HPDE6-E6E7 (cell line): ENCODE results near the gene VPS37B.
"Not testable (repeated sequence)": the region's sequence is repeated elsewhere in the genome, so short reads cannot be mapped to it uniquely, and the experiment has no call there.

Experiments used
- DNase-seq: peaks from one replicate; pipeline ENCODE4 v3.0.0; 2011; ENCODE audit warnings: missing footprints; ENCODE audit errors: extremely low spot score

The VPS37B gene

DNA sequence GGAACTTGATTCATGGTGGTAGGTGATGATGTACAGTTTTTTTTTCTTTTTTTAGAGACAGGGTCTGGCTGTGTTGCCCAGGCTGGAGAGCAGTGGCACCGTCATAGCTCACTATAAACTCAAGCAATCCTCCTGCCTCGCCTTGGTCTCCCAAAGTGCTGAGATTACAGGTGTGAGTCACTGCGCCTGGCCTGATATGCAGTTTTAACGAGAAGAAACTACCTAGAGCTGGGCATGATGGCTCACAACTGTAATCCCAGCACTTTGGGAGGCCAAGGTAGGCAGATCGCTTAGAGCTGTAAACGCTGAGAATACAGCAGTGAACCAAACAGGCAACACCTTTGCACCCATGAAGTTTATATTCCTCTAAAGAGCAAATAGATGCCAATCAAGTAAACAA lies 13.0 kb upstream of the VPS37B start:
- no peak for DNase-seq

DNA sequence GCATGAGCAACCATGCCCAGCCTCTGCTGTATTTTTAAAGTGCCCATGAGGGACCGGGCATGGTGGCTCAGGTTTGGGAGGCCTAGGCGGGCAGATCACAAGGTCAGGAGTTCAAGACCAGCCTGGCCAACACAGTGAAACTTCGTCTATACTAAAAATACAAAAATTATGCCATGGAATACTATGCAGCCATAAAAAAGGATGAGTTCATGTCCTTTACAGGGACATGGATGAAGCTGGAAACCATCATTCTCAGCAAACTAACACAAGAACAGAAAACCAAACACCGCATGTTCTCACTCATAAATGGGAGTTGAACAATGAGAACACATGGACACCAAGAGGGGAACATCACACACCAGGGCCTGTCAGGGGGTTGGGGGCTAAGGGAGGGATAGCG lies 9.3 kb upstream of the VPS37B start:
- not testable (repeated sequence) for DNase-seq

DNA sequence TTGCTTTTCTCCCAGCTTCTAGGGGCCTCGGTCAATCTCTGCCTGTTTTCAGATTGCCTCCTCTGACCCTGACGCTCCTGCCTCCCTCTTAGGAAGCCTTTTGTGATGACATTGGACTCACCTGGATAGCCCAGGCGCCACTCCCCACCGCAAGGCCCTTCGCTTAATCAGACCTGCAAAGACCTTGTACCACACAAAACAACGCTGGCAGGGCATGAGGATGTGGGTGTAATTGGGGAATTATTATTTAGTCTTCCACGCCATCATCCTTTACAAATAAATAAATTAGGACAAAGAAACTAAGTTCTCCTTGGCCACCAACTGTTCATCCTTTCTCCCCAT lies 7.7 kb upstream of the VPS37B start:
- DNase-seq = no peak

DNA sequence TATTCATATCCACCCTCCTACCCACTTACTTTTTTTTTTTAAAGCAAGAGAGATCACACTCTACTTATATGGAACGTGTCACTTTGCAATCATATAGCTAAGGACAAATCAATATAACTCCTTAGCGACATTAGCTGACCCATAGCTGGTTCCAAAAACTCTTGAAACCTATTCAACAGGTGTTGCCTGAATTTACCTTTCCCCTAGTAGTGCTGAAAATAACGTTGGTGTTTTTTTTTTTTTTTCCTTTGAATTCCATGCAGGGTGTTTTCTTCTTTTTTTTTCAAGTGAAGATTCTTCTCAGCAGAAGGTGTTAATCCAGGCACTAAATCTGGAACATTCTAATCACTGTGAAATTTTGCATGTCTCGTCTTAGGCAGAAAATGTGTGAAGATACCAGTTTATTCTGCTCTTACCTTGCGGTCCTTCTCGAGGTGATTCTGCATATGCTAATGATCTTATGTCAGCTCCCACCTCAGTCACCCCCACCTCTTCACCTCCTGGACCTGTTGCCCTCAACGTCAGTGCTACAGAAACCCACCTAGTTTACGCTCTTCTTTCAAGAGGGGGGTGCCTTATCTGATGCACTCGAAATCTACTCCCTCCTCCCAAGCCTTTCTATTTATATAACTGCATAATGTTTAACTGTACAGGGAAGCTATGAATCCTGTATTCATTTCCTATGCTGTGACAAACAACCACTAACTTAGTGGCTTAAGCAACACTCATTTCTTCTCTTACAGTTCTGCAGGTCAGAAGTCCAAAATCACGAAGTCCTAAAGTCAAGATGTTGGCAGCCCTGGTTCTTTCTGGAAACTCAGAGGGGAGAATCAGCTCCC lies 7.1 kb upstream of the VPS37B start:
- no peak for DNase-seq

DNA sequence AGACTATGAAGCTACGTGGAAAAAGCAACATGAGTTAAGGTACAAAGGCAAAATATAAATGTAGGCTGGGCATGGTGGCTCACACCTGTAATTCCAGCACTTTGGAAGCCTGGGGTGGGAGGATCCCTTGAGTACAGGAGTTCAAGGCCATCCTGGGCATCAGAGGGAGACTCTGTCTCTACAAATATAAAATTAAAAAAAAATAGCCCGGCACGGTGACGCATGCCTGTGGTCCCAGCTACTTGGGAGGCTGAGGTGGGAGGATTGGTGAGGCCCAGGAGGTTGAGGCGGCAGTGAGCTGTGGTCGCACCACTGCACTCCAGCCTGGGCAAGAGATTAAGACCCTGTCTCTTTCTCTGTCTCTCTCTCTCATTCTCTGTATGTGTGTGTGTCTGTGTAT lies 4.0 kb upstream of the VPS37B start:
- DNase-seq = no peak

DNA sequence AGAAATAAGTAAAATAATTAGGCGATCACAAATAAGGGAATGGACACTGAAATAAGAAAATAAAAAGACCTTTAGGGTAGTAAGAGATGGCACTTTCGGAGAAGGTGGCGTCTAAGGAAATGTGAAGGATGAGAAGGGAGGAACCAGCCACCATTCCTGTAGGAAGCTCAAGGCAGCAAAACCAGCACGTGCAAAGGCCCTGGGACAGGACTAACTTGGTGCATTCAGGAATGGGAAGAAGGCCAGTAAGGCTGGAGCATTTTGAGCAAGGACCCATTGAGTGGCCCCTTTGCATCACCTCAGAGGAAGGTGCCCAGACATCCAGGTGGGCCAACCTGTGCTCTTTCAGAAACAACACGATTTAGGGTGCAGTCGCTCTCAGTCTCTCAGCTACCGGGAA lies 738 bp upstream of the VPS37B start:
- no peak for DNase-seq

DNA sequence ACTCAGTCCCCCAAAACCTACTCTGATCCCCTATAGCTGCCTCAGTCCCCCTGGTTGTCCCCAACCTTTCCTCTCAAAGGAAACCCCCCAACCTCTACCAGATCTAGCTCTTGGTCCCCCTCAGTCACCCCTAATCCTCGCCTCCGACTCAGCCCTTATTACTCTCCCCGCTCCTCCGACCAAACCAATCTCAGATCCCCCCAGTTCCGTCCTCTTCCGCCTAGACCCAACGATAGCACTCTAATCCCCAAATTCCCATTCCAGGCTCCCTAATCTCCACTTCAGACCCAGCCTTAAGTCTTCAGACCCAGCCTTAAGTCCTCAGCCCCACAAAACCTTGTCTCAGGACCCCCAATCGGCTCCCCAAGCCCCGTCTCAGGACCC lies 612 bp downstream of the VPS37B start:
- DNase-seq = no peak

DNA sequence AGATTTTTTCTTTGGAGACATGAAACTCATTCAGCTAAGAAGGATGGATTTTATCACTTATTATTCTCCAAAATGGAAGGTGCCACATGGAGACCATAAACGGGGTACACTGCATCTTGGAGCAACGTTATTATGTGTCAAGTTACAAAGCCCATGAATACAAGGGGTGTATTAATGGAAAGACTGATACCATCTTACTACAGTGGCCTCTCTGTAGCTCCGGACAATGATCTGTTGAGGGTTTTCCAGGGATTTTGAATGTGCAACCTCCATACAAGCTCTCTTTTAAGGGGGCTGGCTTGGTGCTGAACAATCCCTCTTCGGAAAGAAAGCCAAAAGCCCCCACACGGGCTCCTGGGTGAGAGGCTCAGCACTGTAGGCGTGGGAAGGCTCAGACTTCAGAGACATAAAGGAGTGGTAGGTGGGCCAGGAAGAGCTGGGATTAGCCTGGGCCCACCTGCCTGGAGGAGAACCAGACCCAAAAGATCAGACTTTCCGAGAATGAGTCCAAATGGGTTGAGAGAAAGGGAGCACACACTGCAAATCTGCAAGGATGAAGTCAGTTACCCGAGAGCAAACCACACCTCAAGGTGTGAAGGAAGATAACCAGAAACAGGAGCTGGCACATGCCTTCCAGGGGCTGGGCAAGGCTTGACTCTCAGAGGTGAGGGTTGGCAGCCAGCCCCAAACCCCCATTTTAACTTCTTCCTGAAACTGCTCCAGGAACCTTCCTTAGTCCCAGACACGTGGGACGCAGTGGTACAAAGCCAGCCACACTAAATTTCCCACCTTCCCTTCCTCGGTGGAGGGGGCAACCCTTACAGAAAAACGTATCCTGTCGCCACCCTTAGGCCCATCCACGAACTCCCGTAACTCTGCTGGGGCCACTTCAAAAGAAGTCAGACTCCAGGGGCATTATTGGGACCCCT lies 1.5 kb downstream of the VPS37B start:
- no peak for DNase-seq

DNA sequence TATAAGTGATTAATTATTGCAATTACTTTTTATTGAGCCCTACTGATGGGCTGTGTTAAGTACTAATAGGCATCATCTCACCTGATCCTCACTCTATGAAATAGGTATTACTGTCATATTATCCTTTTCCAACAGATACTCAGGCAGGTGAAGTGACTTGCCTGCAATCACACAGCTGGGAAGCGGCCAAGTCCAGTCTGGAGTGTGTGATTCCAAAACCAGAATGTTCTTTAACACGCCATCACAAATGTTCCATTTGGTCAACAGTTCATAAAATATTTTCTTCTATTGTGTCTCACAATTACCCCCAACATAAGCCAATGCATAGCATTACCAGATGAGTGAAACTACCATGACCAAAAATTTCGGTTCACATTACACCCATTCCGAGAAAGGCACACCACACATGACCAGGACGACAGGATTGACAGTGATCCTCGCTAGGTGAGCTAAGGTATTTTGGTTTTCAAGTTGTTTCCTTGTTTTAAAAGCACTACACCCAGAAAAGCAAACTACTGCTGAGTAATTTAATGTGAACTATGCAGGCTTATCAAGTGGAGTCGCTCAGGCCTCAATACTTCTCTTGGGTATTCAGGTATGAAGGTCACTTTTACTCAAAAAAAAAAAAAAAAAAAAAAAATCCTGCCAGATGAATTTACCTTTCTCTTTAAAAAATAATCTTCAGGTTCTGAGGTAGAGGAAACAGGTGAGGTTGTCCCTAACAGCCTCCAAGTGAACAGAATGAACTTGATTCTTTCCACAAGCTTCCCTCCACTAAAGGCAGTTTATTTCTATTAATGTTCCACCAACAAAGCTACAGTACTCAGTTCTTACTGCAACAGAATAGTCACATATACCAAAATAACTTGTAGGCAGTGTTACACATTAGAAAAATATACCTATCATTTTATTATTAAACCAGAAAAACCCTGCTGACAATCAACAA lies 2.4 kb downstream of the VPS37B start:
- DNase-seq = no peak

DNA sequence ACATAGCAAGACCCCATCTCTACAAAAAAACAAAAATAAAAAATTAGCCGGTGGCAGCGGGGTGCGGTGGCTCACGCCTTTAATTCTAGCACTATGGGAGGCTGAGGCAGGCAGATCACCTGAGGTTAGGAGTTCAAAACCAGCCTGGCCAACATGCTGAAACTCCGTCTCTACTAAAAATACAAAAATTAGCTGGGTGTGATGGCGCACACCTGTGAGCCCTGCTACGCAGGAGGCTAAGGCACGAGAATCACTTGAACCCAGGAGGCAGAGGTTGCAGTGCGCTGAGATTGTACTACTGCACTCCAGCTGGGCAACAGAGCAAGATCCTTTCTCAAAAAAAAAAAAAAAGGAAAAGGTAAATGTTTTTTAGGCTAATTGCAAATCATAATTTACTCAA lies 3.2 kb downstream of the VPS37B start:
- not testable (repeated sequence) for DNase-seq

DNA sequence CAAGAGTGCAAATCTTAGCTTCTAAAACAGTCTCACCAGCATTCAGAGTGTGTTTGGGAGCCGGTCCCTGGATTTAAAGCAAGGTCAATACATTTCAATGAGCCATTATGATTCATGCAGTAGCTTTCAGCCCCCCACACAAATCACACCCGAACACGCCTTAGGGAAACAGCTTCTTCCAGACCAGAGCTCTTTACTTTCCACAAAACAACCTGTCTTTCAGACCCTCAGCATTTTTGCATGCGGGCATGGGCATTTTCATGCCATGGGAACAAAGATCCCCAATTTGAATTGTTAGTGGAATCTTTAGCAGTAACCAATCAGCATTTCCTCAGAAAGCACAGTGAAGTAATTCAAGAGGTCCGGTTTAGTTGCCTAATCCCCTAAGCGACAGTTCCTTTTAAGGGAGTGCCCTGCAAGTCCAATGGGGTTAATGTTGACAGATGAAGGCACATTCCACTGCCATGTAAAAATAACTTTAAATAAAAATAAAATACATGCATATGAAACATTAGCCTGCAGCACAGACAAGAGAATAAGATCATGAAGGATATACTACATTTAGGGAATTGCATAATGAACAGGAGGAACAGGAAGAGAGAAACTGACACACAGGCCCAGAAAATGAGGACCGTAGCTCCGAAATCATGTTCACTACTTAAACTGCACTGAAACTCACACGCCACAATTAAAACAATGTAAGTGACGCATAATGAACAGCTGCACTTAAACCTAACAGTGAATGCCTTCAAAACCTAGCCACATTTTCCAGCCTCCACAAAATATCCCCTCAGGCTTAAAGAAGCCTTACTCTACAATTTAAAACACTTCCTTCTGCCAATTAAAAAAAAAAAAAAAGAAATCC lies 4.0 kb downstream of the VPS37B start:
- DNase-seq = no peak

DNA sequence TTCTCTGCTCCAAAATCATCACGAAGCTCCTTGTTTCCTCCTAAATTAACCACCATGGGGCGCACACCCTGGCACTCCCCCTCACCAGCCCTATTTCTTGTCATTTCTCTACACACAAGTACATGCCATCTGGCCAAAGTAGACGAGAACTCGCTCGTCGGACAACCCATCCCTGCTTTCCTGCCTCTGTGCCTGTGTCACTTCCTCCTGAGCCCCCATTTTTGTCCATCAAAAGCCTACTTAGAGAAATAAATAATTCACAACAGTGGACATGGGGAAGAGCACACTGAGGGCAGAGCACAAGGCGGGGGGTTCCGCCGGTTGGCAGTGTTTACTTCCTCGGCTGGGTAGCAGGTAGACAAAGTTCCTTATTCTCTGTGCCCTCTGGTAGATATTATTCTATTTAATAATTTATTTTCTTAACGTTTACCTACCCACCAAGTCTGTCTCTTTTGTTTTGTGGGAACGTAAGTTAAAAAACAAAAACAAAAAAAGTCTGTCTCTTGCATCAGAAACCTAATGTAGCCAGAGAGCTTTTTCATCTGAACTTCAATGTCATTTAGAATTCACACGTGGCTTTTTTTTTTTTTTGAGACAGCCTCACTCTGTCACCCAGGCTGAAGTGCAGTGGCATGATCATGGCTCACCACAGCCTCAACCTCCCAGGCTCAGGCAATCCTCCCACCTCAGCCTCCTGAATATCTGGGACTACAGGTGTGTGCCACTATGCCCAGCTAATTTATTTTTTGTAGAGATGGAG lies 6.0 kb downstream of the VPS37B start:
- DNase-seq = no peak

DNA sequence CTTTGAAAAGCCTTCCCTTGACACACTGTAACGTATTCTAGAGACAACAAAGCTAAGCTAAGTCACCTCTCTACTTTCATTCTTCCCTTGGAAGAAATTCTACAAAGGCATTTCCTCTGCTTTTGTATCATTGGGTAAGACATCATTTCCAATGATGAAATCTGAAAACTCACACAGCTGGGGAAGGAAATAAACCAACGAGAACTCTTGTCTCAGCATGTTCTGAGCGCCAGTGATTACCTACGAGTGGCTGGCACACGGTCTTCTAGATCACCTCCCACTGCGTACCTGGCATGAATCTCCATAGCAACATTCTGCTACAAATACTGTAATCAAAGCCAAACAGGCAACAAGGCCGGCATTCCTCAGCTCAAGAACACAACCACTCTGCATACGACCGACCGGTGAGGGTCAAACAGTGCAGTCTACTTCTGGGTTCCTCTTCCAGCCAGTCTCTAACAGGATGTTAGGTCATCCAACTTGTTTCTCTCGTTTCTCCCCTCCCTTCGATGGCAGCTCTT lies 7.6 kb downstream of the VPS37B start:
- peak; percentile 90 for DNase-seq

DNA sequence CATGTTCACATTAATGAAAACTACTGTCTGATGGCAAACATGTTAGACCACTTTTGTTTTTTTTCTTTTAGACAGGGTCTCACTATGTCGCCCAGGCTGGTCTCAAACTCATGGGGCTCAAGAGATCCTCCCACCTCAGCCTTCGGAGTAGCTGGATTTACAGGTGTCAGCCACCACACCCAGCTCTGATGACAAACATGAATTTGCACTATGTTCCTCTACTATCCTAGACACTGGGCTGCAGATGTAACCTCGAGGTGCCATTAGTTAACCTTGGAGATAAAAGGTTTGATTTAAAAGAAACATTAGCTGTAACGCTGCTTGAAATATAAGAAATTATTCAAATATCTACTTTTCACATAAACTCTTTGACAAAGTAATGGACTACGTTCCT lies 8.1 kb downstream of the VPS37B start:
- DNase-seq = no peak

DNA sequence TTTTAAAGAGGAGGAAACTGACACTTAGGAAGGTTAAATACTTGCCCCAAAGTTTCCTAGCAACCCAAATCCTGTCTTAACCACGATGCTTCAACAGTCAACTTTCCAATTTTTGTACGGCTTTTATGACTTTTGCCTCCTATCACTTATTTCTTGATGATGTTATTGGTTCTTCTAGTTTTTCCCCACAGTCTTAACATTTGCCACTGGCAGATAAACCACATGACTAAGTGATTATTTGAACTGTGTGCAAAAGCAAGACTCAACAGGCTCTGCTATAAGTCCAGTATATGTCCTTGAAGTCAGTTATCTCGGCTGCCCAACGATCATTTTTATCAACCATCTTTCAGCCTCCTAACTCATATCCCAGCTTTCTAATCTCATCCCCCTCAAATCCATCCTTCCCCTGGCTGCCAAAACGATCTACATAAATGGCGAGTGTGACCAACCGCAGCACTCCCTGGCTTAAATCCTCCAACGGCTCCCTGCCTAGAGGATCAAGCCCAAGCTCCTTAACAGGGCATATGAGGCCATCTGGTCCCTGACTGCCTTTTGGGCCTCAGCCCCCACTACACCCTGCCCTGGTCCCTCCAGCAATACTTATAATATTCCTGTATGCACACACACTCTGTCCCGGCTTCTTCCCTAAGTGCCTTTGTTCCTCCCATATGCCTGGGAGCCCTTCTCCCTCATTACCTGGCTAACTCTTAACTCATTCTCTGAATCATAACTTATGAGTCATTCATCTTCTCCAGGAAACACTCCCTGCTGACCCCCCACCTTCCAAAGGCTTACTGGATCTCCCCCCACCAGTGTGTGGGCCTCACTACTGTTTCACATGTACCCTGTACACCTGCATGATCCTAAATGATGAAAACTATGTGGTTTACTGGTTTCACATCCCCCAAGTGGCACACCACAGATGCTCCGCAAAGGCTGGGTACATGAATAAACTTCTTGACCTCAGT lies 8.8 kb downstream of the VPS37B start:
- DNase-seq = peak; percentile 86

DNA sequence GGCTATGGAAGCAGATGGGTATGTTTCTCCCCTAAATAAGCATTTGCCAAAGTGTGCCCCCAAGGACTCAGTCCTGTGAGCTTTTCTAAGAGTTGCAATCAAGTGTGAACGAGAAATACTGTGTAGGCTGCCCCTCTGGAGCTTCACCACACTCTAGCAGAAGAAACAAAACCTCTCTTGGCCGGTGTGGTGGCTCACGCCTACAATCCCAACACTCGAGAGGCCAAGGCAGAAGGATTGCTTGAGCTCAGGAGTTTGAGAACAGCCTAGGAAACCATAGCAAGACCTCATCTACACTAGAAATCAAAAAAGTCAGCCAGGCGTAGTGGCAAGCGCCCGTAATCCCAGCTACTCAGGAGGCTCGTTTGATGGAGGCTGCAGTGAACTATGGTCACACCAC lies 9.8 kb downstream of the VPS37B start:
- DNase-seq = no peak

DNA sequence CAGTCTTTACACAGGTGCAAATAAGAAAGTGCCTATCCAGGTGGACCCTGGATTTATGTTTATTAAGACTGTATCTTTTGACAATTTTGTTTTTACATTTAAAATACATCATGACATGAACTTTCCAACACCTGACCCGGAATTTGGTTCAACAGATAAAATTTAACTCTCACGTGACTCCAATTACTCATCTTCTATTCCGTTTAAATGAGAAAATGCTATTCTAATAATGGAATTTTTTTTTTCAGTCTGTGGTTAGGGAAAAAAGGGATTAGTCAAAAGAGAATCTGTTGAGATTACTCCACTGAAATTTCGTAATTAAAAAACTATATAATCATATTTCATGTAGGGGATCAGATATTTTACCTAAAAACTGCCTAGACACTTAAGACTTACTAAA lies 11.1 kb downstream of the VPS37B start:
- DNase-seq = no peak

DNA sequence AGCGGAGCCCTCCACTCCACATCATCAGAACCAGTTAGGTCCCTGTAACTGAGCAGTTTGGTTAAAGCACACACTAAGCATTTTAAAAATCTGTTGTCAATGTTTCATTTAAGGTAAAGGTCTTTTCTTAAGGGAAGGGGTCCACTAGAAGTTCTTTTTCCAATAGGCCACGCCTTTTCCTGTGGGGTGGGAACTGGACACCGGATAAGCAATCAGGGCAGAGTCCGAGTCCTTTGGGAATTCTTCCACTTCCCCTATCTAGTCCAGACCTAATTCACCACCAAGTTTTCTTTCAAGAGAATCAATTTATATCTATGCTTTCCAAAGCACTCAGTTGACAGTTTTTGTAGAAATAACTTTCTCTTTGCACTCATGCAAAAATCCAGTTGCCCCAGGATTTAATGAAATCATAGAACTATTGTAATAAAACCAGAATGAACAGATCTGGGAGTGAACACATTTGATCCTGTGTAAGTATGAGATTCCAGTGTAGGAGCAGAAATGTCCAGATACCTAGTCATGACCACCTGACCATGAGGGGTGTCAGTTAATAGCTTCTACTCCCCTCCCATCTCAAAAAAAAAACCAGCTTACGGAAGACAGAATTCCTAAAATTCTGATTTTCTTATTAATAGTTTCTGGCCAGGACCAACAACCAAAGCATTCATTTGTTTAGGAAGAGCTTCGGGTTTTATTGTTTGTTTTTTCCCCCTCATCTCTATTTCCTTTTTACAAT lies 11.7 kb downstream of the VPS37B start:
- DNase-seq = no peak
